Activated CD8-positive, alpha-beta memory T cell treated with anti-CD3 and anti-CD28 coated beads for 4 hours (primary cell): ENCODE data around the gene FAM13C.

Experiments
- DNase-seq, 2 donors: peaks; one replicate each; pipeline ENCODE4 v3.0.0-alpha.2; 2020; ENCODE audit warnings: low read depth in 2 of 2

The FAM13C gene

GRCh38 chr10:59361663-59362143 is 646 bp downstream of the FAM13C start:
- no peak for DNase-seq

- DNase-seq: no peak
Observed at GRCh38 chr10:59360605-59361405, 1.5 kb downstream of the FAM13C start.

GRCh38 chr10:59358576-59358975 is 3.8 kb downstream of the FAM13C start:
- DNase-seq: no peak

GRCh38 chr10:59354434-59354833 is 7.9 kb downstream of the FAM13C start:
- DNase-seq: no peak

- no peak for DNase-seq
Observed at GRCh38 chr10:59350558-59350957, 11.8 kb downstream of the FAM13C start.

GRCh38 chr10:59346321-59346720 is 16.0 kb downstream of the FAM13C start:
- no peak for DNase-seq

- no peak for DNase-seq
Observed at GRCh38 chr10:59342723-59343122, 19.6 kb downstream of the FAM13C start.

GRCh38 chr10:59342000-59342399 is 20.3 kb downstream of the FAM13C start:
- no peak for DNase-seq

- no peak for DNase-seq
Observed at GRCh38 chr10:59340285-59340684, 22.1 kb downstream of the FAM13C start.

GRCh38 chr10:59339351-59339750 is 23.0 kb downstream of the FAM13C start:
- no peak for DNase-seq

GRCh38 chr10:59337201-59337652 is 25.1 kb downstream of the FAM13C start:
- no peak for DNase-seq

GRCh38 chr10:59336632-59337031 is 25.7 kb downstream of the FAM13C start:
- no peak for DNase-seq

- DNase-seq: no peak
Observed at GRCh38 chr10:59335497-59335896, 26.9 kb downstream of the FAM13C start.

- DNase-seq: no peak
Observed at GRCh38 chr10:59333701-59334100, 28.6 kb downstream of the FAM13C start.

- DNase-seq: no peak
Observed at GRCh38 chr10:59332581-59332980, 29.8 kb downstream of the FAM13C start.

- DNase-seq: no peak
Observed at GRCh38 chr10:59331661-59332060, 30.7 kb downstream of the FAM13C start.

- no peak for DNase-seq
Observed at GRCh38 chr10:59325116-59325515, 37.2 kb downstream of the FAM13C start.

- no peak for DNase-seq
Observed at GRCh38 chr10:59324597-59324996, 37.8 kb downstream of the FAM13C start.

- DNase-seq: no peak
Observed at GRCh38 chr10:59323831-59324401, 38.4 kb downstream of the FAM13C start.

GRCh38 chr10:59323036-59323459 is 39.3 kb downstream of the FAM13C start:
- no peak for DNase-seq

GRCh38 chr10:59322131-59322530 is 40.2 kb downstream of the FAM13C start:
- no peak for DNase-seq

- no peak for DNase-seq
Observed at GRCh38 chr10:59320355-59320754, 42.0 kb downstream of the FAM13C start.

GRCh38 chr10:59319854-59320253 is 42.5 kb downstream of the FAM13C start:
- DNase-seq: no peak
